Osteocyte (in vitro differentiated cells): ENCODE measurements around the gene SLC47A1. TPM values are rescaled to one million over a fixed set of nuclear protein-coding genes. Genes with fewer than 3 reads are reported as not detected.

Experiments used
- DNase-seq: peaks from one replicate; pipeline ENCODE4 v3.0.0; 2021; ENCODE audit warnings: mixed read lengths; ENCODE audit not compliant: unreplicated experiment; ENCODE audit errors: extremely low spot score
- H3K27ac Mint-ChIP-seq: one replicate; pipeline ENCODE4 v1.8.0; 2021; ENCODE audit warnings: mild to moderate bottlenecking, mixed read lengths; ENCODE audit not compliant: unreplicated experiment
- H3K27me3 Mint-ChIP-seq: one replicate; pipeline ENCODE4 v1.8.0; 2021; ENCODE audit warnings: mixed read lengths; ENCODE audit not compliant: unreplicated experiment
- H3K36me3 Mint-ChIP-seq: one replicate; pipeline ENCODE4 v1.8.0; 2021; ENCODE audit warnings: mixed read lengths; ENCODE audit not compliant: unreplicated experiment
- H3K4me1 Mint-ChIP-seq: one replicate; pipeline ENCODE4 v1.8.0; 2021; ENCODE audit warnings: mixed read lengths; ENCODE audit not compliant: unreplicated experiment
- H3K4me3 Mint-ChIP-seq: one replicate; pipeline ENCODE4 v1.8.0; 2021; ENCODE audit warnings: mild to moderate bottlenecking, moderate library complexity, mixed read lengths; ENCODE audit not compliant: unreplicated experiment
- H3K9me3 Mint-ChIP-seq: one replicate; pipeline ENCODE4 v1.8.0; 2021; ENCODE audit warnings: mixed read lengths; ENCODE audit not compliant: unreplicated experiment
- total RNA-seq: library from RNA; stranded (reverse); gene quantifications from 2 replicates; pipeline ENCODE4 v1.2.1, GENCODE V29; 2021
- TF ChIP-seq, protein P1 (sequence below): fragments of 200-600 bp; sonication (generic); IDR thresholded peaks from 2 replicates; pipeline ENCODE4 v1.5.0; 2021; ENCODE audit warnings: antibody characterized with exemption, mild to moderate bottlenecking, moderate library complexity

The SLC47A1 gene
- total RNA-seq, 1 donor from 2014 or later = 2.4 TPM

DNA sequence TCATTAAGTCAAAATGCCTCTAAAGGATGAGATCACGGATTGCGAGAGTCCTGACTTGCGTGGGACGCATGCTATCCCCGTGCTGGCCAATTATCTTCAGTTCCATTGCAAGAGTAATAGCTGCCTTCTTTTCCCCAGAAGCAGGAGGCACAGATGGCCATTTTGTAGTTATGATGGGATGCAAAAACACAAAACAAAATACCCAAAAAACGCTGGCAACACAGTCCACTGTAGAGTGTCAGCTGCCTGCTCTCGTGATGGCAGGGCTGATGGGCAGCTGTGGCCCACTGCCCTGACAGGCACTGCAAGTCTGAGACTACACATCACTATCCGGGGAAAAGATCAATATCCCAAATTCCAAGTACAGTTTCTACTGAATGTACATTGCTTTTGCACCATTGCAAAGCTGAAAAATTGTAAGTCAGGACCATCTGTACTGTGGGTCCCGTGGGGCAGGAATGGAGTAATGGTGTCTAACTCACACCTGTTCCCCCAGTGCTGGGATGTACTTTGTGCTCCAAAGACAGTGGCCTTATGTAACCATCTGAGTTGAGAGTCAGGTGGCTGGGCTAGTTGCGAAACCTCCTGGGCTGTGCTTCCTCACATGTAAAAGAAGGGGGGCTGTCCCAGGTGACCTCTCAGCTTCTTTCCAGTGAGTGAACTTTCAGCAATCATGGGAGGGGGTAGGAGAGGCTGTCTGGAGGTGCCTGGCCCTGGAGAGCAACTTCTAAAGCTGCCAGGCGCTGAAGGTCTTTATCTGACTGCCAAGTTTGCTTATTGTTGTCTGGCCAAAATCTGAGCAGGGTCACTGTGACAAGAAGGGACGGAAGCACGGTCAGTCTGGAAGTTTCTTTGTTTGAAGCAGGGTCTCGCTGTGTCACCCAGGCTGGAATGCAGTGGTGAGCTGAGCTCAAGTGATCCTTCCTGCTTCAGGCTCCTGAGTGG, 4.7 kb downstream of the SLC47A1 start:
- Mint-ChIP-seq H3K4me1 (peaks cover 7% of the 10 kb centered on the region), H3K9me3 (no peaks in the 10 kb centered on the region), H3K27me3 (peaks cover 10% of the 10 kb centered on the region), H3K27ac (no peak overlapping the region), H3K36me3 (no peaks in the 10 kb centered on the region), H3K4me3 (no peak overlapping the region)
- no peak for DNase-seq
- TF ChIP-seq, protein P1, sequence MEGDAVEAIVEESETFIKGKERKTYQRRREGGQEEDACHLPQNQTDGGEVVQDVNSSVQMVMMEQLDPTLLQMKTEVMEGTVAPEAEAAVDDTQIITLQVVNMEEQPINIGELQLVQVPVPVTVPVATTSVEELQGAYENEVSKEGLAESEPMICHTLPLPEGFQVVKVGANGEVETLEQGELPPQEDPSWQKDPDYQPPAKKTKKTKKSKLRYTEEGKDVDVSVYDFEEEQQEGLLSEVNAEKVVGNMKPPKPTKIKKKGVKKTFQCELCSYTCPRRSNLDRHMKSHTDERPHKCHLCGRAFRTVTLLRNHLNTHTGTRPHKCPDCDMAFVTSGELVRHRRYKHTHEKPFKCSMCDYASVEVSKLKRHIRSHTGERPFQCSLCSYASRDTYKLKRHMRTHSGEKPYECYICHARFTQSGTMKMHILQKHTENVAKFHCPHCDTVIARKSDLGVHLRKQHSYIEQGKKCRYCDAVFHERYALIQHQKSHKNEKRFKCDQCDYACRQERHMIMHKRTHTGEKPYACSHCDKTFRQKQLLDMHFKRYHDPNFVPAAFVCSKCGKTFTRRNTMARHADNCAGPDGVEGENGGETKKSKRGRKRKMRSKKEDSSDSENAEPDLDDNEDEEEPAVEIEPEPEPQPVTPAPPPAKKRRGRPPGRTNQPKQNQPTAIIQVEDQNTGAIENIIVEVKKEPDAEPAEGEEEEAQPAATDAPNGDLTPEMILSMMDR = no peak

DNA sequence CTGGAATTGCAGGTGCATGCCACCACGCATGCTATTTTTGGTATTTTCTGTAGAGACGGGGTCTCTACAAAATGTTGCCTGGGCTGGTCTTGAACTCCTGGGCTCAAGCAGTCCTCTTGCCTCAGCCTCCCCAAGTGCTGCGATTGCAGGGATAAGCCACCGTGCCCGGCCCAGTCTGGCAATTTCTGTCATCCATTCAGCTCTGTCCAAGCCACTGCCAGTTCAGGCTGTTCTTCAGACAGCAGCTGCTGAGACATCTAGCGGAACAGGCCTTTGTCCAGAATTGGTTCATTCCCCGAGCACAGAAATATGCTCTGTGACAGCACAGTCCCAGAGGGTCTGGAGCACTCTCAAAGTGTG, 5.4 kb downstream of the SLC47A1 start:
- Mint-ChIP-seq H3K4me3 (no peak overlapping the region), H3K36me3 (no peaks in the 10 kb centered on the region), H3K9me3 (no peaks in the 10 kb centered on the region), H3K27me3 (peaks cover 10% of the 10 kb centered on the region), H3K4me1 (peaks cover 5% of the 10 kb centered on the region), H3K27ac (no peak overlapping the region)
- no peak for DNase-seq
- TF ChIP-seq, protein P1 = no peak

DNA sequence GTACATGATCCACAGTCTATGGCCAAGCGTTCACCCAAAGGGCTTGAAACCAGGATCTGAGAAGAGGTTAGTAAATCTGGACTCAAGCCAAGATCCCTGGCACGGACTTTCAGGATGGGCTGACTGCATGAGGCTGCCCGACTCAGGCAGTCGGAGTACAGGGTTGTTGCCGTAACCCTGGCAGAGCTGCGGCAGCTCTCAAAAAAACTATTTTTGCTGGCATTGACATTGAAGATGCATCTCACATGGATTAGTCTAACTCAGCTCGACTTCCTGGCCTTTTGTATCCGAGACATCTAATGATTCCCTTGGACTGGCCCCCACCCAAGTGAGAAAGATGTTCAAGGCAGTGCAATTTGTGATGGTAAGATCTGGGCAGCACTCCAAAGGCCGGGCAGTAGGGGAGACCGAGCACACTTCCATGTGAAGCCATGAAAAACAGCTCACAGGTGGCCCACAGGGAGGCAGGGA, 6.2 kb downstream of the SLC47A1 start:
- TF ChIP-seq, protein P1 = no peak
- H3K4me3 Mint-ChIP-seq = no peak overlapping the region
- no peaks in the 10 kb centered on the region for H3K36me3 Mint-ChIP-seq
- no peak overlapping the region for H3K27ac Mint-ChIP-seq
- no peak for DNase-seq
- no peaks in the 10 kb centered on the region for H3K4me1 Mint-ChIP-seq
- H3K27me3 Mint-ChIP-seq = peaks cover 4% of the 10 kb centered on the region
- H3K9me3 Mint-ChIP-seq = no peaks in the 10 kb centered on the region

DNA sequence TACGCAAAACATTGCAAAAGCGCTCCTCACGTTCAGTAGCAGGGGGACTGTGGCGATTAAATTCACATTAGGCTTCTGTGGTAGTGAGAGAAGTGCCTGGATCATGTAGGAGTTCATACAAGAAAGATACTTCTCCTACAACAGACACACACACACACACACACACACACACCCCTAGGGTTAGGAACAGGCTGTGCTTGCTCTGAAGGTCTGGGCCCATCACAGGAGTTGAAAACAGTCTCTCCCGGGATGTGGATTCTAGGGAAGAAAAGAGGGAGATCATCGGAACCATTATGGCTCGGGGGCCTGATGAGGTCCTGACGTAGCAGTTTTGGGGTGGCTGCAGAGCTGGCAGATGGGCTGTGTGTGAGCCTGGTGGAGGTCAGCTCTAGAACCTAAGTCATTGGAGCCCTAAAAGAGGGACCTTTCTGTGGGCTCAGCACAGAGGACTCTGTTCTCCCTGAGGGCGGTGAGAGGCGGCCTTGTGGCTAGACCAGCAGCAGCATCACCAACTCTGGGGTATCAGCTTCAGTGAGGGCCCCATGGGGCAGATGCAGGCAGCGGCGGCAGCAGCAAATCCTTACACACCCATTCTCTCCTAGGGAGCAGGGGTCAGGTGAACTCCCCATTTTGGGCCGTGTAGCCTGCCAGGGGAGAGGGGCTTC, 7.2 kb downstream of the SLC47A1 start:
- Mint-ChIP-seq H3K27ac (no peak overlapping the region), H3K36me3 (no peaks in the 10 kb centered on the region), H3K4me3 (no peak overlapping the region), H3K9me3 (no peaks in the 10 kb centered on the region), H3K4me1 (no peaks in the 10 kb centered on the region), H3K27me3 (peaks cover 4% of the 10 kb centered on the region)
- TF ChIP-seq, protein P1 = no peak
- DNase-seq = no peak

DNA sequence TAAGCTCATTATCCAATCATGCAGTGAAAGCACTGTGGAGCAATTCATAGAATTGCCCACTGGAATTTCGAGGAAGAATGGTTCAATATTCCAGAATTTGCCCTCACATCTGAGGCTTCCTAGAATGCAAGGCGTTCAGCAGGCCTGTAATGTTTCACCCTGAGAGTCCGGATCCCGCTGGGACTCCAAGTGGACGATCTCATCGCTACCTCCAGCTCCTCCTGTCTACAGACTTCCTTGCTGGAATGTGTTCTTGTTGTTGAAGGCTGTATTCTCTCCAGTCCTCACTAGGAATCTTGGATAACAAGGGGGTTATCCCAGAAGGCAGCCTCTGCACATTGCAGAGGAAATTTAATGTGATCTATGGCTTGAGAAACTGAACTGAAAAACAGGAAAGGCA, 7.8 kb downstream of the SLC47A1 start:
- Mint-ChIP-seq H3K4me1 (no peaks in the 10 kb centered on the region), H3K4me3 (no peak overlapping the region), H3K36me3 (no peaks in the 10 kb centered on the region), H3K9me3 (no peaks in the 10 kb centered on the region), H3K27me3 (peaks cover 4% of the 10 kb centered on the region), H3K27ac (no peak overlapping the region)
- DNase-seq = no peak
- TF ChIP-seq, protein P1 = no peak
